ENCODE measurements around the gene PRAC1. TPM values are rescaled to one million over a fixed set of nuclear protein-coding genes. Genes with fewer than 3 reads are reported as not detected.

The PRAC1 gene
- total and polyA plus RNA-seq, 4 donors: not detected

DNA sequence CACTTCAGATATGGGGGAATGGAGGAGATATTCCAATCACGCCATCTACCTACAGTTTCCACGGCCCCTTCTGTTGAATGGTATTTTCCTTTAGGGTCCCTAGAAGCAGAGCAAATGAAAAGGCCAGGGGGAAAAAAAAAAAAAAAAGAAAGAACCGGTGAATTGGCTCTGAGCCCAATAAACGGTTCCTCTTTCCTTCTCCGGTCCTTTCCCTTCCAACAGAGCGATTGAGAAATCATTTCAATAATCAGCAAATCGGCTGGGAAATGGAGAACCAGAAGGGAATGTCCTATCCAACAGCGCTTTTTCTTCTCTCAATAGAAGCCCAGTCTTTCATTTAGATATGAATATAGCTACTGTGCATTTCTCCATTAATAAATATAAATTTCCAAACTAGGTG, 33.0 kb upstream of the PRAC1 start:
- Histone ChIP-seq H3K36me3 (ENCODE audit: control insufficient read depth, insufficient read depth, low read length) (no peaks in the 10 kb centered on the region), H3K27ac (ENCODE audit: low read depth, low read length) (no peak overlapping the region), H3K4me3 (ENCODE audit: low read depth, low read length) (no peak overlapping the region), H3K27me3 (ENCODE audit: control insufficient read depth, insufficient read depth, low read length) (peaks cover 91% of the 10 kb centered on the region), H3K9me3 (ENCODE audit: control insufficient read depth, insufficient read depth, low read length) (no peaks in the 10 kb centered on the region), H3K4me1 (ENCODE audit: control insufficient read depth, insufficient read depth, low read length) (peaks cover 17% of the 10 kb centered on the region)
- DNase-seq (ENCODE audit: low read depth in 4 of 6, low spot score in 6 of 6): no peak
- no CpG with 5 or more reads among the region's 8 CpGs for WGBS (ENCODE audit: insufficient coverage)

DNA sequence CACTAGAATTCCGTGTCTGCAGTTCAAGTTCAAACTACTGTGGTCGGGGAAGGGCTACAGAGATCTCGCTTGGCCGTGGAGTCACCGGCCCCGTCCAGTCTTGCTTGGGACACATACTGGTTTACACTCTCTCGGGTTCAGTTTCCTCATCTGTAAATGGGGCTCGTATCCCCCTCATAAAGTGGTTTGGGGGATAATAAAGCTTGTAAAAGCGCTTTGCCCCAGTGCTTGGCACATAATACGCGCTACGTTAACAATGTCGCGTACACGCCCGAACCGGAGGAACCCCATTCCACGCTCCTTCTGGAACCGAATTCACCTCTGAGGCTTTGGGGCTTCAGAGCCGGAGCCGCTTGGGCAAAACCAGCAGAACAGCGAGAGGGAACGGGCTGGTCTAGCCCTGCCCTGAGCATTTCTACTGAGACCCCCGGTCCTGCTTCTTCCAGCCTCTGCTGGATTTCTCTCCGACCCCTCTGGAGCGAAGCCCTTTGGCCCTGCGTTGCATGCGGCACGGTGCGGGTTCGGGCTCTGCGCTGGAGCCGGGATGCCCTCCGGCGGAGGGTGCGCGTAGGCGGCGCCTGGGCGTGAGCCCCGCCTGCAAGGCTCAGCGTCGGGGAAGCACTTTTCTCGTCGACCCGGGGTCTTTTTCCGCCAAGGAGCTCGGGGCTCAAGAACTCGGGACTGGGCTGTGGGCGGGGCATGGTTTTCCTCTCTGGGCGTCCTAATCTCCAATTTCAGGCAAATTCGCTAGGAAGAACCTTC, 32.4 kb upstream of the PRAC1 start:
- H3K36me3 ChIP-seq (ENCODE audit: control insufficient read depth, insufficient read depth, low read length): no peaks in the 10 kb centered on the region
- peaks cover 17% of the 10 kb centered on the region for H3K4me1 ChIP-seq (ENCODE audit: control insufficient read depth, insufficient read depth, low read length)
- H3K27ac ChIP-seq (ENCODE audit: low read depth, low read length): no peak overlapping the region
- H3K9me3 ChIP-seq (ENCODE audit: control insufficient read depth, insufficient read depth, low read length): no peaks in the 10 kb centered on the region
- peaks cover 97% of the 10 kb centered on the region for H3K27me3 ChIP-seq (ENCODE audit: control insufficient read depth, insufficient read depth, low read length)
- 1% methylated on average over 52 of the region's 52 CpGs for WGBS (ENCODE audit: insufficient coverage)
- H3K4me3 ChIP-seq (ENCODE audit: low read depth, low read length): no peak overlapping the region
- no peak for DNase-seq (ENCODE audit: low read depth in 4 of 6, low spot score in 6 of 6)

GRCh38 chr17:48753794-48754499, 31.6 kb upstream of the PRAC1 start:
- Histone ChIP-seq H3K36me3 (ENCODE audit: control insufficient read depth, insufficient read depth, low read length) (no peaks in the 10 kb centered on the region), H3K9me3 (ENCODE audit: control insufficient read depth, insufficient read depth, low read length) (no peaks in the 10 kb centered on the region), H3K4me1 (ENCODE audit: control insufficient read depth, insufficient read depth, low read length) (peaks cover 17% of the 10 kb centered on the region), H3K27ac (ENCODE audit: low read depth, low read length) (no peak overlapping the region), H3K27me3 (ENCODE audit: control insufficient read depth, insufficient read depth, low read length) (peaks cover 97% of the 10 kb centered on the region), H3K4me3 (ENCODE audit: low read depth, low read length) (no peak overlapping the region)
- 4% methylated on average over 17 of the region's 22 CpGs for WGBS (ENCODE audit: insufficient coverage)
- DNase-seq (ENCODE audit: low read depth in 4 of 6, low spot score in 6 of 6): no peak

- Histone ChIP-seq H3K27ac (ENCODE audit: low read depth, low read length) (no peak overlapping the region), H3K9me3 (ENCODE audit: control insufficient read depth, insufficient read depth, low read length) (no peaks in the 10 kb centered on the region), H3K4me1 (ENCODE audit: control insufficient read depth, insufficient read depth, low read length) (peaks cover 17% of the 10 kb centered on the region), H3K36me3 (ENCODE audit: control insufficient read depth, insufficient read depth, low read length) (no peaks in the 10 kb centered on the region), H3K27me3 (ENCODE audit: control insufficient read depth, insufficient read depth, low read length) (peaks cover 100% of the 10 kb centered on the region), H3K4me3 (ENCODE audit: low read depth, low read length) (no peak overlapping the region)
- 3% methylated on average over 37 of the region's 43 CpGs for WGBS (ENCODE audit: insufficient coverage)
- DNase-seq (ENCODE audit: low read depth in 4 of 6, low spot score in 6 of 6): no peak
Measured at GRCh38 chr17:48752399-48753288, 30.3 kb upstream of the PRAC1 start.

DNA sequence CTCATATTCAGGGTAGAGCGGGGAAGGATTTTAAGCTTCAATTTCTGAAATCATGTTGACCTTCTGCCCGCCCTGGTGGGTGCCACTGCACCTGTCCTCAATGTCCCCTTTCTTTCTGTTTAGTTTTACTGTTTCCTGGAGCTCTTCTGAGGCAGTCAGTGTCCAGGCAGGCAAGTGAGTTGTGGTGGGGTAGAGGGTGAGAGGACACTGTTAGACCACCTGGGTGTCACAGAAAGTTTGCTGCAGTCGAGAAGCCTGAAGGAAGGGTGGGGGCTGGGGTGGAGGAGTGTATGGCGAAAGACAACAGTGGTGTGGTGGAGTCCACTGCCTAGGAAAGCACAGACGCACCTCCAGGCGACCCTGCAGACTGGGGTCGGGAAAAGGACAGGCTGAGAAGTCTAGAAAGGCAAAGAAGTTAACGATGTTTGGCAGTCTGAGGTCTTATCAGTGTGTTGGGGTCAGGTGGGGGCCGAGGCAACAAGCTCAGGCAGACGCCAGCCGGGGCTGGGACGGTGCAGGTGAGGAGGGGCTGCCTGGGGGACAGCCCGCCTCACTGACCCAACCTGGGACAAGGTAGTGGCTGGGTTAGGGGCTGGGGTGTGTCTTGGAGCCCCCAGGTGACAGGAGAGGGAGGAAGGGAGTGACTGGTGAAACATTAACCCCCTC, 29.5 kb upstream of the PRAC1 start:
- peaks cover 17% of the 10 kb centered on the region for H3K4me1 ChIP-seq (ENCODE audit: control insufficient read depth, insufficient read depth, low read length)
- no peaks in the 10 kb centered on the region for H3K9me3 ChIP-seq (ENCODE audit: control insufficient read depth, insufficient read depth, low read length)
- H3K27me3 ChIP-seq (ENCODE audit: control insufficient read depth, insufficient read depth, low read length): peaks cover 100% of the 10 kb centered on the region
- 2% methylated on average over 11 of the region's 13 CpGs for WGBS (ENCODE audit: insufficient coverage)
- no peaks in the 10 kb centered on the region for H3K36me3 ChIP-seq (ENCODE audit: control insufficient read depth, insufficient read depth, low read length)
- DNase-seq (ENCODE audit: low read depth in 4 of 6, low spot score in 6 of 6): no peak
- no peak overlapping the region for H3K27ac ChIP-seq (ENCODE audit: low read depth, low read length)
- no peak overlapping the region for H3K4me3 ChIP-seq (ENCODE audit: low read depth, low read length)

- H3K9me3 ChIP-seq (ENCODE audit: control insufficient read depth, insufficient read depth, low read length): no peaks in the 10 kb centered on the region
- no peak overlapping the region for H3K4me3 ChIP-seq (ENCODE audit: low read depth, low read length)
- DNase-seq (ENCODE audit: low read depth in 4 of 6, low spot score in 6 of 6): no peak
- peaks cover 100% of the 10 kb centered on the region for H3K27me3 ChIP-seq (ENCODE audit: control insufficient read depth, insufficient read depth, low read length)
- no peaks in the 10 kb centered on the region for H3K36me3 ChIP-seq (ENCODE audit: control insufficient read depth, insufficient read depth, low read length)
- H3K4me1 ChIP-seq (ENCODE audit: control insufficient read depth, insufficient read depth, low read length): peaks cover 14% of the 10 kb centered on the region
- no peak overlapping the region for H3K27ac ChIP-seq (ENCODE audit: low read depth, low read length)
- WGBS (ENCODE audit: insufficient coverage): 0% methylated on average over 3 of the region's 3 CpGs
Measured at GRCh38 chr17:48751172-48751571, 28.9 kb upstream of the PRAC1 start.

DNA sequence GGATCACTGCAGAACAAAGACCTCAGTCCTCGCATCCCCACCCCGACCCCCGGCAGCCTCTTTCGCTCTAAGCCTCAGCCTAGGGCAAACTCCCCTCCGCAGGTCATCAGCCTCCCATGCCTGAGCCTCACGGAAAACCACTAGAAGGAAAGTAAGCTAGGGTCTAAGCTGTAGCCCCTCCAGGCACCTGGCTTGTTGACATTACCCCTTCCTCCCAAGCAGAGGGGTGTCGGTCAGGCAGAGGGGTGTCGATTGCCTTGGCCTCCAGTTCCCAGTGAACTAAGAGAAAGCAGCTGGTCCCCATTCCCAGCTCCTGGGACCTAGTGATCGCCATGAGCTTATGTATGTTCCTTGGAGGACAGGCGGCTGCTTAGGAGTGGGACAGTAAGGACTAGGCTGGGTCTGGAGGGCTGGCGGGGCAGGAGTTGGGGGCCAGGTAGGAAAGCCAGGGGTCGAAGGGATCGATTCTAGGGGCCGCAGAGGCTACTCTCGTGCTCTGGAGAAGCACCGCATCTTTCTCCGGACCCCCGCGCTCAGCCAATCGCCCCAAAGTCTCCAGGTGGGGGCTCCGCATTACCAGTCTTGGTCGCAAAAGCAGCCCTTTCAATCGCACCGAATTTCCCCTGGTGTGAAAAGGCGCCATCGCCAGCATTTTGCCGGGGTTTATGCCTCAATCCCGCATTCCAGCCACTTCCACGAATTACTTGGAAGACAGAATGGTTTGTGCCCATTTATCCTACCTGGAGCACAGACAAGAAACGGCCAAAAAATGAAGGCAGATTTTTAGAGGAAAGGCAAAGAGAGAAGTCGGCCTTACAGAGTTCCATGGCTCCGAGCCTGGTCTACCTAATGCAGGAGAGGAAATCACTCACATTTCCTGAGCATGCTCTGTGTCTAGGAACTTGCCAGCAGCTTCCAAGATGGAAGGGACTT, 27.6 kb upstream of the PRAC1 start:
- no peak for DNase-seq (ENCODE audit: low read depth in 4 of 6, low spot score in 6 of 6)
- Histone ChIP-seq H3K4me3 (ENCODE audit: low read depth, low read length) (no peak overlapping the region), H3K4me1 (ENCODE audit: control insufficient read depth, insufficient read depth, low read length) (peaks cover 10% of the 10 kb centered on the region), H3K9me3 (ENCODE audit: control insufficient read depth, insufficient read depth, low read length) (no peaks in the 10 kb centered on the region), H3K27me3 (ENCODE audit: control insufficient read depth, insufficient read depth, low read length) (peaks cover 100% of the 10 kb centered on the region), H3K36me3 (ENCODE audit: control insufficient read depth, insufficient read depth, low read length) (no peaks in the 10 kb centered on the region), H3K27ac (ENCODE audit: low read depth, low read length) (no peak overlapping the region)
- WGBS (ENCODE audit: insufficient coverage): 4% methylated on average over 30 of the region's 32 CpGs

DNA sequence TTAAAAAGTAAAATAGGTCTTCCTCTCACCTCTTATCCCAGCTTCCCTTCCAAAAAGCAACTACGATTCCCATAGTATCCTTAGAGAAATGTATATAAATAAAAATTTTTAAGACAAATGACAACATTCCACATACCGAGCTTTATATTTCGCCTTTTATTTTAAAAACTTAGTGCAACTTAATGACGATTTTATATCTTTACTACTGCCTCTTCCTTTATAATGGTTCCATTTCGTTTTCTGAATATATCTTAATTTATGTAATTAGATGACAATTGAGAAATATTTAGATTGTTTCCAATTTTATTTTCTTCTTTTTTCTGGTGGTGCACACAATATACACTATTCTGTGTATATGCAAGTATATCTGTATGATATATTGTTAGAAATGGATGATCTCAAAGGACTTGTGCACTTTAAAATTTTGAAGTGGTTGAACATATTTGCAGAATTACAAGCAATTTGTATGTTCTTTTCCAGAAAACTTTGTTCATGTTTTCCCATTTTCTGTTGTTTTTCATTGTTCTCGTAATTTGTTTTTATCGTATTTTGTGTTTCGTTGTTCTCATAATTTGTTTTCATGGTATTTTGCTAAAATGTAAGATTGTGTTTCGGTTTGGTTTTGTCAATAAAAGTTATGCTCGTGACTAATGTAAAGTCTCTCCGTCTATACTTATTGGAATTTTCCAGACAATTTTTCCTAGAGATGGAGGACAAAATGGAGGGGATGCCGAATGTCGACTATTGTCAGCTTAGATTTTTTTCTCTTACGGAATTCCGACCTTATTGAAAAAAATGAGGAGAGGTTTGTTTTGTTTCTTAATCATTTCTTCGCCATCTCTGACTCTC, 26.6 kb upstream of the PRAC1 start:
- Histone ChIP-seq H3K4me1 (ENCODE audit: control insufficient read depth, insufficient read depth, low read length) (peaks cover 7% of the 10 kb centered on the region), H3K27me3 (ENCODE audit: control insufficient read depth, insufficient read depth, low read length) (peaks cover 100% of the 10 kb centered on the region), H3K27ac (ENCODE audit: low read depth, low read length) (no peak overlapping the region), H3K9me3 (ENCODE audit: control insufficient read depth, insufficient read depth, low read length) (no peaks in the 10 kb centered on the region), H3K4me3 (ENCODE audit: low read depth, low read length) (no peak overlapping the region), H3K36me3 (ENCODE audit: control insufficient read depth, insufficient read depth, low read length) (no peaks in the 10 kb centered on the region)
- peak in 1 of 6 donors; percentile 61 for DNase-seq (ENCODE audit: low read depth in 4 of 6, low spot score in 6 of 6)
- 19% methylated on average over 4 of the region's 16 CpGs for WGBS (ENCODE audit: insufficient coverage)
